H1 (cell line): ENCODE measurements around the gene ACTG1.

Source experiments
- ASH2L ChIP-seq: fragments of 200-600, 300-600 bp; sonication (generic); IDR thresholded peaks from one replicate; pipeline ENCODE4 v1.7.1; 2017; ENCODE audit warnings: low read length
- BRCA1 ChIP-seq: IDR thresholded peaks from 2 replicates; pipeline ENCODE4 v1.6.1; 2012; ENCODE audit warnings: low read depth, low read length, improper control_type of control experiment
- CBX5 ChIP-seq: fragments of 300-800, 300-1000 bp; sonication (generic); IDR thresholded peaks from 2 replicates; pipeline ENCODE4 v1.7.1; 2016; ENCODE audit warnings: antibody characterized with exemption, low read length, low read depth
- CREB1 ChIP-seq: IDR thresholded peaks from 2 replicates; pipeline ENCODE4 v1.6.1; 2012; ENCODE audit warnings: inconsistent platforms
- CTCF ChIP-seq, 3 experiments: IDR thresholded peaks; 1 replicate in 2 of 3; 2 replicates in 1 of 3; pipeline versions ENCODE4 v1.5.1 to v1.6.1; 2011; ENCODE audit warnings: low read length in 3 of 3, mild to moderate bottlenecking in 3 of 3, inconsistent platforms in 2 of 3, low read depth in 1 of 3, moderate library complexity in 1 of 3; ENCODE audit not compliant: insufficient read depth in 1 of 3; ENCODE audit errors: control extremely low read depth in 1 of 3
- EZH2 ChIP-seq: fragments of 200-600 bp; sonication (generic); IDR thresholded peaks from 2 replicates; pipeline ENCODE4 v1.7.1; 2012; ENCODE audit warnings: low read depth, mild to moderate bottlenecking, moderate library complexity, low read length, inconsistent platforms; ENCODE audit not compliant: severe bottlenecking
- HDAC6 ChIP-seq: IDR thresholded peaks from one replicate; pipeline ENCODE4 v1.7.1; 2012; ENCODE audit warnings: low read depth, mild to moderate bottlenecking, inconsistent platforms, low read length, moderate library complexity
- JUND ChIP-seq: IDR thresholded peaks from 2 replicates; pipeline ENCODE4 v1.6.1; 2011; ENCODE audit warnings: mild to moderate bottlenecking, improper control_type of control experiment, low read length
- POLR2A ChIP-seq, 2 experiments: IDR thresholded peaks; 1 replicate in 1 of 2; 2 replicates in 1 of 2; pipeline ENCODE4 v1.6.1; 2011; ENCODE audit warnings: low read depth in 2 of 2, low read length in 2 of 2, mild to moderate bottlenecking in 2 of 2; ENCODE audit errors: control extremely low read depth in 1 of 2
- POLR2AphosphoS5 ChIP-seq: IDR thresholded peaks from 2 replicates; pipeline ENCODE4 v1.6.1; 2011; ENCODE audit warnings: low read depth, low read length
- SP2 ChIP-seq: IDR thresholded peaks from 2 replicates; pipeline ENCODE4 v1.6.1; 2012; ENCODE audit warnings: mild to moderate bottlenecking, low read length, inconsistent platforms
- SRF ChIP-seq: IDR thresholded peaks from 2 replicates; pipeline ENCODE4 v1.6.1; 2011; ENCODE audit warnings: mild to moderate bottlenecking, low read depth, low read length, moderate library complexity
- TAF1 ChIP-seq: IDR thresholded peaks from 2 replicates; pipeline ENCODE4 v1.6.1; 2011; ENCODE audit warnings: mild to moderate bottlenecking, low read depth, low read length

GRCh38 chr17:81557276-81558114, 44.9 kb upstream of the ACTG1 start:
- no peak for TF ChIP-seq CBX5
- TF ChIP-seq CTCF (IDR thresholded peaks at IDR 0.05; ENCODE audit: control extremely low read depth in 1 of 3, insufficient read depth in 1 of 3, low read depth in 1 of 3, low read length in 3 of 3): no peak
- TF ChIP-seq POLR2AphosphoS5: no peak
- TF ChIP-seq CREB1: no peak
- no peak for TF ChIP-seq EZH2
- no peak for TF ChIP-seq SP2
- TF ChIP-seq JUND: no peak
- 0 out of 3 replicates have a peak, but pooled peaks of 1 of the 2 experiments have one; percentile 35 for TF ChIP-seq POLR2A (IDR thresholded peaks at IDR 0.05; ENCODE audit: control extremely low read depth in 1 of 2, low read depth in 2 of 2, low read length in 2 of 2)
- no peak for TF ChIP-seq HDAC6
- no peak for TF ChIP-seq SRF
- TF ChIP-seq ASH2L: no peak
- no peak for TF ChIP-seq BRCA1
- TF ChIP-seq TAF1: no peak
